H9 (cell line): ENCODE data around the gene CHADL. TPM values are rescaled to one million over a fixed set of nuclear protein-coding genes. Genes with fewer than 3 reads are reported as not detected.

Source experiments
- DNase-seq: peaks from one replicate; pipeline ENCODE4 v3.0.0-alpha.2; 2017
- H2AFZ ChIP-seq: one replicate; pipeline ENCODE4 v1.6.1; 2013; ENCODE audit warnings: mild to moderate bottlenecking, low read length, control low read depth, moderate library complexity
- H2AK5ac ChIP-seq: 2 replicates; pipeline ENCODE4 v1.6.1; 2013; ENCODE audit warnings: low read length, control low read depth, mixed read lengths; ENCODE audit not compliant: insufficient read length
- H2BK120ac ChIP-seq: one replicate; pipeline ENCODE4 v1.6.1; 2013; ENCODE audit warnings: low read depth, mild to moderate bottlenecking, low read length, control low read depth, inconsistent platforms; ENCODE audit not compliant: poor library complexity, severe bottlenecking
- H2BK12ac ChIP-seq: 2 replicates; pipeline ENCODE4 v1.6.1; 2013; ENCODE audit warnings: low read length, control low read depth, mixed read lengths, low read depth; ENCODE audit not compliant: insufficient read length
- H2BK15ac ChIP-seq: 2 replicates; pipeline ENCODE4 v1.6.1; 2013; ENCODE audit warnings: low read depth, low read length, control low read depth
- H2BK20ac ChIP-seq: one replicate; pipeline ENCODE4 v1.6.1; 2013; ENCODE audit warnings: low read depth, mild to moderate bottlenecking, low read length, control low read depth, inconsistent platforms; ENCODE audit not compliant: poor library complexity, severe bottlenecking
- H2BK5ac ChIP-seq: 2 replicates; pipeline ENCODE4 v1.6.1; 2013; ENCODE audit warnings: low read length, control low read depth, mixed read lengths; ENCODE audit not compliant: insufficient read length
- H3K14ac ChIP-seq: 2 replicates; pipeline ENCODE4 v1.6.1; 2013; ENCODE audit warnings: low read length, control low read depth; ENCODE audit not compliant: insufficient read depth
- H3K18ac ChIP-seq: 2 replicates; pipeline ENCODE4 v1.6.1; 2013; ENCODE audit warnings: low read depth, mild to moderate bottlenecking, mixed read lengths, low read length, control low read depth; ENCODE audit not compliant: insufficient read length
- H3K23ac ChIP-seq: 2 replicates; pipeline ENCODE4 v1.6.1; 2013; ENCODE audit warnings: low read length, control low read depth, mixed read lengths, low read depth; ENCODE audit not compliant: insufficient read length
- H3K23me2 ChIP-seq: 2 replicates; pipeline ENCODE4 v1.6.1; 2013; ENCODE audit warnings: low read depth, mild to moderate bottlenecking, mixed read lengths, low read length, control low read depth; ENCODE audit not compliant: insufficient read length, poor library complexity, severe bottlenecking
- H3K27ac ChIP-seq: 2 replicates; pipeline ENCODE4 v1.5.1; 2013; ENCODE audit warnings: low read length, control low read depth, mixed read lengths, low read depth; ENCODE audit not compliant: insufficient read length
- H3K27me3 ChIP-seq: 2 replicates; pipeline ENCODE4 v1.6.1; 2013; ENCODE audit warnings: low read length, control low read depth, inconsistent platforms; ENCODE audit not compliant: insufficient read depth
- H3K4ac ChIP-seq: 2 replicates; pipeline ENCODE4 v1.6.1; 2013; ENCODE audit warnings: low read depth, mild to moderate bottlenecking, control low read depth, inconsistent platforms, low read length, moderate library complexity
- H3K4me1 ChIP-seq: 2 replicates; pipeline ENCODE4 v1.6.1; 2013; ENCODE audit warnings: low read length, control low read depth, inconsistent platforms; ENCODE audit not compliant: insufficient read depth
- H3K4me2 ChIP-seq: 2 replicates; pipeline ENCODE4 v1.6.1; 2013; ENCODE audit warnings: low read length, control low read depth, mixed read lengths; ENCODE audit not compliant: insufficient read length, insufficient read depth
- H3K56ac ChIP-seq: 2 replicates; pipeline ENCODE4 v1.6.1; 2013; ENCODE audit warnings: low read depth, mild to moderate bottlenecking, mixed read lengths, low read length, control low read depth; ENCODE audit not compliant: insufficient read length
- H3K79me1 ChIP-seq: 2 replicates; pipeline ENCODE4 v1.6.1; 2013; ENCODE audit warnings: low read depth, mild to moderate bottlenecking, moderate library complexity, low read length, control low read depth, inconsistent platforms; ENCODE audit not compliant: insufficient read depth, poor library complexity, severe bottlenecking
- H3K79me2 ChIP-seq: 2 replicates; pipeline ENCODE4 v1.6.1; 2013; ENCODE audit warnings: low read length, control low read depth, inconsistent platforms; ENCODE audit not compliant: insufficient read depth
- H3K9ac ChIP-seq: 2 replicates; pipeline ENCODE4 v1.6.1; 2013; ENCODE audit warnings: low read length, control low read depth, mixed read lengths; ENCODE audit not compliant: insufficient read length; ENCODE audit errors: extremely low read depth
- H3K9me3 ChIP-seq: one replicate; pipeline ENCODE4 v1.6.1; 2013; ENCODE audit warnings: low read depth, low read length, inconsistent platforms; ENCODE audit not compliant: control insufficient read depth
- H3T11ph ChIP-seq: one replicate; pipeline ENCODE4 v1.6.1; 2013; ENCODE audit warnings: mild to moderate bottlenecking, low read length, control low read depth, inconsistent platforms
- H4K20me1 ChIP-seq: one replicate; pipeline ENCODE4 v1.6.1; 2013; ENCODE audit not compliant: control insufficient read depth, insufficient read length, insufficient read depth
- H4K5ac ChIP-seq: 2 replicates; pipeline ENCODE4 v1.6.1; 2013; ENCODE audit warnings: low read depth, mild to moderate bottlenecking, mixed read lengths, low read length, control low read depth; ENCODE audit not compliant: insufficient read length
- H4K8ac ChIP-seq: replicated peaks from 2 replicates; pipeline ENCODE4 v1.6.1; 2013; ENCODE audit warnings: low read length, control low read depth, mixed read lengths, low read depth; ENCODE audit not compliant: insufficient read length
- H4K91ac ChIP-seq: 2 replicates; pipeline ENCODE4 v1.6.1; 2013; ENCODE audit warnings: low read depth, mild to moderate bottlenecking, moderate library complexity, mixed read lengths, low read length, control low read depth; ENCODE audit not compliant: insufficient read length
- H3K27ac Mint-ChIP-seq, 3 experiments: 2 replicates in 2 of 3; 3 replicates in 1 of 3; pipeline ENCODE4 v1.8.0; 2020 to 2021; ENCODE audit warnings: mixed read lengths in 3 of 3, mild to moderate bottlenecking in 1 of 3, moderate library complexity in 1 of 3
- H3K27me3 Mint-ChIP-seq: 2 replicates; pipeline ENCODE4 v1.8.0; 2021; ENCODE audit warnings: low read depth, mild to moderate bottlenecking, moderate library complexity, mixed read lengths
- H3K36me3 Mint-ChIP-seq, 3 experiments: 2 replicates in 2 of 3; 3 replicates in 1 of 3; pipeline ENCODE4 v1.8.0; 2020 to 2021; ENCODE audit warnings: low read depth in 3 of 3, mixed read lengths in 3 of 3; ENCODE audit not compliant: insufficient read depth in 1 of 3
- H3K4me1 Mint-ChIP-seq, 2 experiments: 2 replicates each; pipeline ENCODE4 v1.8.0; 2020; ENCODE audit warnings: mixed read lengths in 2 of 2
- H3K4me3 Mint-ChIP-seq, 2 experiments: 2 replicates in 1 of 2; 3 replicates in 1 of 2; pipeline ENCODE4 v1.8.0; 2020 to 2021; ENCODE audit warnings: mild to moderate bottlenecking in 2 of 2, mixed read lengths in 2 of 2, moderate library complexity in 1 of 2
- H3K9me3 Mint-ChIP-seq, 2 experiments: 2 replicates in 1 of 2; 3 replicates in 1 of 2; pipeline ENCODE4 v1.8.0; 2020; ENCODE audit warnings: mild to moderate bottlenecking in 2 of 2, mixed read lengths in 2 of 2, moderate library complexity in 1 of 2
- WGBS: extraction: QIAGEN DNeasy Blood & Tissue Kit; methylation state at CpG from one replicate; pipeline ENCODE4 v1.1.7; 2013; ENCODE audit warnings: missing lambda C conversion rate, low lambda C conversion rate, mixed read lengths; ENCODE audit not compliant: insufficient read length; ENCODE audit errors: extremely low coverage; 5-methylcytosine and 5-hydroxymethylcytosine counted together
- total RNA-seq: library from RNA; stranded (reverse); gene quantifications from 2 replicates; pipeline ENCODE4 v1.2.1, GENCODE V29; 2021
- TF ChIP-seq, protein P1 (sequence below): fragments of 200-600 bp; sonication (generic); conservative IDR thresholded peaks from 3 replicates; pipeline ENCODE4 v1.8.0; 2021; ENCODE audit warnings: antibody characterized with exemption, mild to moderate bottlenecking

Gene CHADL
- total RNA-seq, 1 experiment from 2014 or later = 1.6 TPM

DNA sequence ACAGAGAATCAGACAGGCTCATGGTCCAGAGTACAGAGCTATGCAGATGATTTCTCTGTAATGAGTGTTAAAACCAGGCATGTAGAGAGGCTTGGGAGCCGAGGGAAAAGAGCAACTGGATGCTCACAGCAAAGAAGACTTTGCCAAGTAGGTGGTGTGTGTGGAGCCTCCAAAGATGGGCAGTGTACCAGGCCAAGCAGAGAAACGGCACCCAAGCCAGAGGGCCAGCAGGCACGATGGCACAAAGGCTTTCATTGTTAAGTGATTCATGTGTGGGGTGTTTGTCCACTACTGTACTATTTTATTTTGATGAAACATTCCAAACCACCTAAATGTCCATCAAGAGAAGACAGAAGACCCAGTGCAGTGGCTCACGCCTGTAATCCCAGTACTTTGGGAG, 34.1 kb upstream of the CHADL start:
- TF ChIP-seq, protein P1, sequence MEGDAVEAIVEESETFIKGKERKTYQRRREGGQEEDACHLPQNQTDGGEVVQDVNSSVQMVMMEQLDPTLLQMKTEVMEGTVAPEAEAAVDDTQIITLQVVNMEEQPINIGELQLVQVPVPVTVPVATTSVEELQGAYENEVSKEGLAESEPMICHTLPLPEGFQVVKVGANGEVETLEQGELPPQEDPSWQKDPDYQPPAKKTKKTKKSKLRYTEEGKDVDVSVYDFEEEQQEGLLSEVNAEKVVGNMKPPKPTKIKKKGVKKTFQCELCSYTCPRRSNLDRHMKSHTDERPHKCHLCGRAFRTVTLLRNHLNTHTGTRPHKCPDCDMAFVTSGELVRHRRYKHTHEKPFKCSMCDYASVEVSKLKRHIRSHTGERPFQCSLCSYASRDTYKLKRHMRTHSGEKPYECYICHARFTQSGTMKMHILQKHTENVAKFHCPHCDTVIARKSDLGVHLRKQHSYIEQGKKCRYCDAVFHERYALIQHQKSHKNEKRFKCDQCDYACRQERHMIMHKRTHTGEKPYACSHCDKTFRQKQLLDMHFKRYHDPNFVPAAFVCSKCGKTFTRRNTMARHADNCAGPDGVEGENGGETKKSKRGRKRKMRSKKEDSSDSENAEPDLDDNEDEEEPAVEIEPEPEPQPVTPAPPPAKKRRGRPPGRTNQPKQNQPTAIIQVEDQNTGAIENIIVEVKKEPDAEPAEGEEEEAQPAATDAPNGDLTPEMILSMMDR = no peak
- Histone ChIP-seq H3T11ph (no peak overlapping the region), H2BK12ac (no peak overlapping the region), H4K20me1 (no peaks in the 10 kb centered on the region), H3K18ac (no peak overlapping the region), H3K23ac (no peak overlapping the region), H4K5ac (no peak overlapping the region), H3K4me1 (no peaks in the 10 kb centered on the region), H2BK5ac (no peak overlapping the region), H2AK5ac (no peak overlapping the region), H3K9ac (no peak overlapping the region), H4K8ac (no peak overlapping the region), H3K27ac (no peak overlapping the region), H4K91ac (no peak overlapping the region), H2BK120ac (no peak overlapping the region), H3K14ac (no peak overlapping the region), H3K27me3 (no peaks in the 10 kb centered on the region), H2BK20ac (no peak overlapping the region), H3K56ac (no peak overlapping the region), H3K23me2 (no peaks in the 10 kb centered on the region), H3K4ac (no peak overlapping the region), H2BK15ac (no peak overlapping the region), H2AFZ (no peak overlapping the region), H3K9me3 (no peaks in the 10 kb centered on the region), H3K79me2 (no peaks in the 10 kb centered on the region), H3K4me2 (no peak overlapping the region), H3K79me1 (no peaks in the 10 kb centered on the region)
- Mint-ChIP-seq H3K9me3 (peaks cover 0 to 2% of the 10 kb centered on the region in 2 experiments; a peak in 1 of 5 replicates), H3K27me3 (no peaks in the 10 kb centered on the region; the same call in 1 of the 2 replicates), H3K27ac (no peak overlapping the region), H3K36me3 (peaks cover 49 to 85% (median 76%) of the 10 kb centered on the region in 3 experiments), H3K4me3 (no peak overlapping the region), H3K4me1 (no peaks in the 10 kb centered on the region)
- WGBS = no CpG with 5 or more reads among the region's 4 CpGs
- DNase-seq = no peak
